ENCODE results near the gene GRM8. TPM values are rescaled to one million over a fixed set of nuclear protein-coding genes. Genes with fewer than 3 reads are reported as not detected.

The GRM8 gene
- total RNA-seq, 1 experiment from 2014 or later: 1.8 TPM

DNA sequence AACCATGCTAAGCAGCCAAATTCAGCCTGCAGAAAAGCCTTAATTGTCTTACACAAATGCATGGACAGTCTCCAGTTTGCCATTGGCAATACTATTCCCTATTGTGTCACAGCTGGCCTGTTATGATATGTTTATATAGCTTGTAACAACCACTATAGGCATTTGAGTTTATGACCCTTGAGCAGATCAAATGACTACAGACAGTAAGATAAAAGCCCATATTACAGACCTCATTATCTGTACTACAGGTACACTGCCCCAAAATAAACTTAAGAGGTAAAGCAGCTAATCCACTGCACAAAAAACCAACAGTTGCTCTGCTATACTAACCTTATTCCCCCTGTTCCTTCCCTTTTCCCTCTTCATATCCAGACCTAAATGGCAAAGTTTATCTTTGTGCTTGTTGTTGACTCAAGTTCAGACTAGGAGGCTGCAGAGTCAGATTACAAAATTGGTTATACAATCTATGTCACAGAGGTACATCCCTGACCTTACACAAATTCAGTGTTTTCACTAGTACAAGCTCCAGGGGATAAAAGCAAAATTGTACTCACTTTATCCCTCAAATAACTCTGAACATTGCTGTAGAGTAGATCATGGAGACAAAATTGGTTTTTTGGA lies 218.4 kb downstream of the GRM8 start:
- no peaks in the 10 kb centered on the region for H3K4me1 ChIP-seq (ENCODE audit: insufficient read depth, low read length)
- no peak overlapping the region; a peak in 1 of 7 replicates for H3K27ac Mint-ChIP-seq
- no peak overlapping the region for H4K91ac ChIP-seq (ENCODE audit: insufficient read length, low read depth, low read length)
- H2BK12ac ChIP-seq (ENCODE audit: insufficient read length, low read depth, low read length): no peak overlapping the region
- no peaks in the 10 kb centered on the region for H4K20me1 ChIP-seq (ENCODE audit: control insufficient read depth, insufficient read depth, insufficient read length)
- no peak overlapping the region for H2BK5ac ChIP-seq (ENCODE audit: insufficient read length, low read length)
- no peak overlapping the region for H3K23ac ChIP-seq (ENCODE audit: insufficient read length, low read depth, low read length)
- H2BK120ac ChIP-seq (ENCODE audit: low read depth, low read length, poor library complexity, severe bottlenecking): no peak overlapping the region
- no peak overlapping the region for H2BK20ac ChIP-seq (ENCODE audit: low read depth, low read length, poor library complexity, severe bottlenecking)
- H3K79me1 ChIP-seq (ENCODE audit: insufficient read depth, low read depth, low read length, poor library complexity, severe bottlenecking): no peaks in the 10 kb centered on the region
- H3K18ac ChIP-seq (ENCODE audit: insufficient read length, low read depth, low read length): no peak overlapping the region
- H3K4me3 Mint-ChIP-seq: no peak overlapping the region
- no peak overlapping the region for H2AFZ ChIP-seq (ENCODE audit: low read length)
- H3K27me3 ChIP-seq (ENCODE audit: insufficient read depth, low read length): no peaks in the 10 kb centered on the region
- no peaks in the 10 kb centered on the region for H3K23me2 ChIP-seq (ENCODE audit: insufficient read length, low read depth, low read length, poor library complexity, severe bottlenecking)
- H3K4me1 Mint-ChIP-seq: no peaks in the 10 kb centered on the region
- no peak overlapping the region for H2AK5ac ChIP-seq (ENCODE audit: insufficient read length, low read length)
- H3K9ac ChIP-seq (ENCODE audit: extremely low read depth, insufficient read length, low read length): no peak overlapping the region
- H2BK15ac ChIP-seq (ENCODE audit: low read depth, low read length): no peak overlapping the region
- H3K79me2 ChIP-seq (ENCODE audit: insufficient read depth, low read length): no peaks in the 10 kb centered on the region
- H3K27ac ChIP-seq (ENCODE audit: insufficient read length, low read depth, low read length): no peak overlapping the region
- H3K9me3 Mint-ChIP-seq: no peaks in the 10 kb centered on the region; a peak in 1 of 5 replicates
- H3K56ac ChIP-seq (ENCODE audit: insufficient read length, low read depth, low read length): no peak overlapping the region
- no peak overlapping the region for H4K8ac ChIP-seq (replicated peaks; ENCODE audit: insufficient read length, low read depth, low read length)
- H4K5ac ChIP-seq (ENCODE audit: insufficient read length, low read depth, low read length): no peak overlapping the region
- DNase-seq: no peak
- H3K14ac ChIP-seq (ENCODE audit: insufficient read depth, low read length): no peak overlapping the region
- H3K9me3 ChIP-seq (ENCODE audit: control insufficient read depth, low read depth, low read length): no peaks in the 10 kb centered on the region
- peaks cover 5% of the 10 kb centered on the region for H3K27me3 Mint-ChIP-seq (ENCODE audit: low read depth)
- H3K36me3 Mint-ChIP-seq (ENCODE audit: insufficient read depth in 1 of 3, low read depth in 3 of 3): no peaks in the 10 kb centered on the region
- H3T11ph ChIP-seq (ENCODE audit: low read length): no peak overlapping the region
- TF ChIP-seq, protein P1, sequence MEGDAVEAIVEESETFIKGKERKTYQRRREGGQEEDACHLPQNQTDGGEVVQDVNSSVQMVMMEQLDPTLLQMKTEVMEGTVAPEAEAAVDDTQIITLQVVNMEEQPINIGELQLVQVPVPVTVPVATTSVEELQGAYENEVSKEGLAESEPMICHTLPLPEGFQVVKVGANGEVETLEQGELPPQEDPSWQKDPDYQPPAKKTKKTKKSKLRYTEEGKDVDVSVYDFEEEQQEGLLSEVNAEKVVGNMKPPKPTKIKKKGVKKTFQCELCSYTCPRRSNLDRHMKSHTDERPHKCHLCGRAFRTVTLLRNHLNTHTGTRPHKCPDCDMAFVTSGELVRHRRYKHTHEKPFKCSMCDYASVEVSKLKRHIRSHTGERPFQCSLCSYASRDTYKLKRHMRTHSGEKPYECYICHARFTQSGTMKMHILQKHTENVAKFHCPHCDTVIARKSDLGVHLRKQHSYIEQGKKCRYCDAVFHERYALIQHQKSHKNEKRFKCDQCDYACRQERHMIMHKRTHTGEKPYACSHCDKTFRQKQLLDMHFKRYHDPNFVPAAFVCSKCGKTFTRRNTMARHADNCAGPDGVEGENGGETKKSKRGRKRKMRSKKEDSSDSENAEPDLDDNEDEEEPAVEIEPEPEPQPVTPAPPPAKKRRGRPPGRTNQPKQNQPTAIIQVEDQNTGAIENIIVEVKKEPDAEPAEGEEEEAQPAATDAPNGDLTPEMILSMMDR (conservative IDR thresholded peaks at IDR 0.05): no peak
- H3K4me2 ChIP-seq (ENCODE audit: insufficient read depth, insufficient read length, low read length): no peak overlapping the region
- no peak overlapping the region for H3K4ac ChIP-seq (ENCODE audit: low read depth, low read length)

All from H9 (cell line).